Measurements from ENCODE around the gene GRIN3B.
A peak's percentile ranks its signal among the peaks of the same experiment; 100 is the strongest.
"Not testable (repeated sequence)": the region's sequence is repeated elsewhere in the genome, so short reads cannot be mapped to it uniquely, and the experiment has no call there.

The GRIN3B gene

GRCh38 chr19:1019616-1019961 lies 19.4 kb downstream of the GRIN3B start:
- DNase-seq (ENCODE audit: low read depth in 2 of 2): no peak

GRCh38 chr19:1019980-1020867 lies 20.0 kb downstream of the GRIN3B start:
- DNase-seq (ENCODE audit: low read depth in 2 of 2): no peak

DNA sequence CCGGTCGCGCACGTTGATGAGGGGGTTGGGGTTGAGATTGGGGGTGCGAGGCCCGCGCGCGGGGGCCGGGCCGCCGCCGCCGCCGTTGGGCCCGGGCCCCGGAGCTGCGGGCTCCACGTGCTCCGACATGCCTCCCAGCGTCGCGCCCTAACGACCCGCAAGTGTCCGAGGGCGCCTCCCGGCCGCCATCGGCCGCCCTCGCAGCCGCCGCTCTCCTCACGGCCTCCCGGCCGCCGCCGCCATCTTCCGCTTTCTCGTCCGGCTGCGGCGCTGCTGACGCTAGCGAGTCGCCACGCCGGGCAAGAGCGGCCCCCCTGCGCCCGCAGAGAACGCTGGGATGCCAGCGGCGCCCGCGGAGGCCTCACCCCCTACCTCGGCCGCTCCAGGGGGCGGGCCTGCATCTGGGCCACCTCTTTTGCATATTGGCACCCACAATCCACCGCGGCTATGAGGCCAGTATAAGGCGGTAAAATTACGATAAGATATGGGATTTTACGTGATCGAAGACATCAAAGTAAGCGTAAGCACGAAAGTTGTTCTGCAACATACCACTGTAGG lies 20.7 kb downstream of the GRIN3B start, which contains the start of gene TMEM259:
Gene TMEM259, minus strand, starts transcription at position 256 of the 558 bp plus-strand sequence. Its CDS starts 127 bp downstream, at position 129.
- peak; percentile 93 to 97 for DNase-seq (ENCODE audit: low read depth in 2 of 2)

DNA sequence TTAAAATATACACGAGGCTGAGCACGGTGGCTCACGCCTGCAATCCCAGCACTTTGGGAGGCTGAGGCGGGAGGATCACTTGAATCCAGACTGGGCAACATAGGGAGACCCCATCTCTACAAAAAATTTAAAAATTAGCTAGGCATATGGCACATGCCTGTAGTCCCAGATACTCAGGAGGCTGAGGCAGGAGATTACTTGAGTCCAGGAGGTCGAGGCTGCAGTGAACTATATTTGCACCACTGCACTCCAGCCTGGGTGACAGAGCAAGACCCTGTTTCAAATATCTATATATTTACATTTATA lies 23.6 kb downstream of the GRIN3B start:
- not testable (repeated sequence) for DNase-seq (ENCODE audit: low read depth in 2 of 2)

DNA sequence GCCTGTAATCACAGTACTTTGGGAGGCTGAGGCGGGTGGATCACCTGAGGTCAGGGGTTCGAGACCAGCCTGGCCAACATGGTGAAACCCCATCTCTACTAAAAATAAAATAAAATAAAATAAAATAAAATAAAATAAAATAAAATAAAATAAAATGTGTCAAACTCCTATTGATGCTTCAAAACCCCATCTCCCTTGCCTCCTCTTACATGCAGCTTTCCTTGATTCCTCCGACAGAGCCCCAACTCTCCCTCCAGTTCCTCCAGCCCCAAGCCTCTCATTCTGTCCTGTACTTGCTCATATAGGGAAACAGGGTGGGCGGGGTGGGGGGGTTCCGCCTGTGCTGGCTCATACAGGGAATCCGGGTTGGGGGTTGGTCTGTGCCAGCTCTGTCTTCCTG lies 24.9 kb downstream of the GRIN3B start:
- not testable (repeated sequence) for DNase-seq (ENCODE audit: low read depth in 2 of 2)

GRCh38 chr19:1025960-1026782 lies 26.0 kb downstream of the GRIN3B start, which contains the start of gene CNN2:
Gene CNN2 (plus strand): TSS chr19:1026608. CDS start chr19:1026662, 54 bp downstream.
- DNase-seq (ENCODE audit: low read depth in 2 of 2): no peak

DNA sequence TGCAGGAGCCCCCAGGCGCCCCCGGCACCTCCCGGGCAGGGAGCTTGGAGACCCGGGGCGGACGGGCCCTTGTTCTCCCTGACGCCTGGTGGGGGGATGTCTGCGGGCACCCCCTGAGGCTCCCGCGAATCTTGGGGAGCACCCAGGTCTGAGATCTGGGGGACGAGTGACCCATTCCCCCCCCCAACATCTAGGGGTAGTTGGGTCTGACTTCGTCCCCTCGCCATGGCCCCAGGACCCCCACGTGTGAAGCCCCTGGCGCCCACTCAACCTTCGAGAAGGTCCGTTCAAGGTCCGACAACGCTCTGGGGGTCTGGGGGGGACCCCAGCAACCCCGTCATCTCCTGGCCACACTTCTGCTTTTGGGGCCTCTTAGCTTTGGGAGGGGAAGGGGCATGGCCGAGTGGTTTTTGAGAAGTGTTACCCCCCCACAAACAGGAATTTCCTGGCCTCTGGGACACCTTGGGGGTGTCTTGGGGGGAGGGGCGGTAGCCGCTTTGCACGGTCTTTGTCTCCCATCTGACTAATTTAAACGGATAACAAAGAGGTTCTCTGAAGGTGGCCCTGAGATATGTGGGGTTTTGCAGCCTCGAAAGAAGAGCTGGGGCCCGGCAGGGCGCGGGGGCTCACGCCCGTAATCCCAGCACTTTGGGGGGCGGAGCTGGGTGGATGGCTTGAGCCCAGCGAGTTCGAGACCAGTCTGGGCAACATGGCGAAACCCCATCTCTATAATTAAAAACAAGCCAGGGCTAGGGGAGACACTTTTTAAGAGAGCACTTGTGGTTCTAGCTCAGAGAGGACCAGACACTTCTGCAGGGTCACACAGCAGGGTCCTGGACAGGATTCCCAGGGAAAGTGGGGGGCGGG lies 26.8 kb downstream of the GRIN3B start:
- DNase-seq (ENCODE audit: low read depth in 2 of 2): no peak

GRCh38 chr19:1027650-1028061 lies 27.4 kb downstream of the GRIN3B start:
- DNase-seq (ENCODE audit: low read depth in 2 of 2): no peak

GRCh38 chr19:1028062-1028926 lies 28.1 kb downstream of the GRIN3B start:
- no peak for DNase-seq (ENCODE audit: low read depth in 2 of 2)

- DNase-seq (ENCODE audit: low read depth in 2 of 2): no peak
These were observed 32.1 kb downstream of the GRIN3B start for GRCh38 chr19:1032264-1032867.

DNA sequence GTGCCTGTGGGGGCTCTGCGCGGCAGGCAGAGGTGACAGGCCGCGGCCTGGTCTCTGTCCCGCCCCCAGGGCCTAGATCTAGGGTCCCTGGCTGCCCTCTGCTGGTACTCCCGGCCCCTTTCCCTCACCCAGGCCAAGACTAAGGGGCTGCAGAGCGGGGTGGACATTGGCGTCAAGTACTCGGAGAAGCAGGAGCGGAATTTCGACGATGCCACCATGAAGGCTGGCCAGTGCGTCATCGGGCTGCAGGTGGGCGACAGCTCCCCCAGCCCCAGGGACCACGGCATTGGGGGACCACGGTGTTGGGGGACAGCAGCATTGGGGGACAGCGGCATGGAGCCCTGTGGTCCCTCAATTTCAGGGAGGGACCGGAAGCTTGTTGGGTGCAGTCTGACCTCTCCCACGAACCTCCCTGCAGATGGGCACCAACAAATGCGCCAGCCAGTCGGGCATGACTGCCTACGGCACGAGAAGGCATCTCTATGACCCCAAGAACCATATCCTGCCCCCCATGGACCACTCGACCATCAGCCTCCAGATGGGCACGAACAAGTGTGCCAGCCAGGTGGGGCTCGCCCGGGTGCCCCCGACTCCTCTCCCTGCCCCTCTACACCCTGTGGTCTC lies 35.9 kb downstream of the GRIN3B start:
- no peak for DNase-seq (ENCODE audit: low read depth in 2 of 2)

DNA sequence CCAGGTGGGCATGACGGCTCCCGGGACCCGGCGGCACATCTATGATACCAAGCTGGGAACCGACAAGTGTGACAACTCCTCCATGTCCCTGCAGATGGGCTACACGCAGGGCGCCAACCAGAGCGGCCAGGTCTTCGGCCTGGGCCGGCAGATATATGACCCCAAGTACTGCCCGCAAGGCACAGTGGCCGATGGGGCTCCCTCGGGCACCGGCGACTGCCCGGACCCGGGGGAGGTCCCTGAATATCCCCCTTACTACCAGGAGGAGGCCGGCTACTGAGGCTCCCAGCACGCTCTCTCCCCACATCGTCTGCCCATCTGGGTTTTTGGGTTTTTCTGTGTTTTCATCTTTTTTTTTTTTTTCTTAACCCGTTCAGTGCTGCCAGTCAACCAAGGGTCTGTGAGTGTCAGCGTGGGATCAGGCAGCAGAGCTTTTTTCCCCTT lies 37.4 kb downstream of the GRIN3B start:
- no peak for DNase-seq (ENCODE audit: low read depth in 2 of 2)

GRCh38 chr19:1038978-1039645 lies 38.9 kb downstream of the GRIN3B start:
- no peak for DNase-seq (ENCODE audit: low read depth in 2 of 2)

DNA sequence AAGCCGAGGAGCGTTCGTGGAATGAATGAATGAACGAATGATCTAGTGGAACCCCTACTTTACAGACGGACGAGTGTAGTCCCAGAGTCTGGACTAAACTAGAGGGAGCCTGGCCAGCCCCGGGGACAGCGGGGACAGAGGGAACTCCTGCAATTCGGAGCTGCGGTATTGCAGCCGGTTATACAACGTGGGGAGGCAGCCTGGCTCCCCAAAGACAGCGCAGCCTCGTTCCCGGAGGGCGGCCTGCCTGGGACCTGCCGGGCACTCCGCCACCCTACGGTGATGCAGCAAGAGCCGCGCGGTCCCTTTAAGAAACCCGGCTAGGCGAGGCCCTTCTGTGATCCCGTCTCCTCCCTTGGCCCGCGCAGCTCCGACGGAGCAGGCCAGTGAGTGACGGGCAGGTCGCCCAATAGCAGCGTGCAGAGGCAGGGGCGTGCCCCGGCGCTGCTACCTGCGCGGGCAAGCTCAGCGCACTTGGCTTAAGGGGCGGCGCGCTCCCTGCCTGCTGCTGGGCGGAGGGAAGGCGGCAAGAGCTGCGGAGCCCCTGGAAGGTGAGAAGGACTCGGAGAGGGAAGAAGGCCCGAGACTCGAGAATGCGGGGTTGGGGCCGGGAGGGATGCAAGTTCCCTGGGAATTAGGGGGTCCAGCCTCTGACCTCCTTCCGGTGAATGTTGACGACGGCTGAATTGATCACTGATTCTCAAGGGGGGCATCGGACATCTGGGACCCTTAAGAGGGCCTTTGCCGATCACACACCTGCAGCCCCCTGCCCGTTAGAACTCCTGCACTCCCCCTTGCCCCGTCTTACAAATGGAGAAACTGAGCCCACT lies 39.6 kb downstream of the GRIN3B start, which contains the start of gene ABCA7:
Gene ABCA7, plus strand, starts transcription at position 462 of the 830 bp plus-strand sequence. CDS start 1,255 bp downstream, outside the sequence.
- peak; percentile 99 for DNase-seq (ENCODE audit: low read depth in 2 of 2)

DNA sequence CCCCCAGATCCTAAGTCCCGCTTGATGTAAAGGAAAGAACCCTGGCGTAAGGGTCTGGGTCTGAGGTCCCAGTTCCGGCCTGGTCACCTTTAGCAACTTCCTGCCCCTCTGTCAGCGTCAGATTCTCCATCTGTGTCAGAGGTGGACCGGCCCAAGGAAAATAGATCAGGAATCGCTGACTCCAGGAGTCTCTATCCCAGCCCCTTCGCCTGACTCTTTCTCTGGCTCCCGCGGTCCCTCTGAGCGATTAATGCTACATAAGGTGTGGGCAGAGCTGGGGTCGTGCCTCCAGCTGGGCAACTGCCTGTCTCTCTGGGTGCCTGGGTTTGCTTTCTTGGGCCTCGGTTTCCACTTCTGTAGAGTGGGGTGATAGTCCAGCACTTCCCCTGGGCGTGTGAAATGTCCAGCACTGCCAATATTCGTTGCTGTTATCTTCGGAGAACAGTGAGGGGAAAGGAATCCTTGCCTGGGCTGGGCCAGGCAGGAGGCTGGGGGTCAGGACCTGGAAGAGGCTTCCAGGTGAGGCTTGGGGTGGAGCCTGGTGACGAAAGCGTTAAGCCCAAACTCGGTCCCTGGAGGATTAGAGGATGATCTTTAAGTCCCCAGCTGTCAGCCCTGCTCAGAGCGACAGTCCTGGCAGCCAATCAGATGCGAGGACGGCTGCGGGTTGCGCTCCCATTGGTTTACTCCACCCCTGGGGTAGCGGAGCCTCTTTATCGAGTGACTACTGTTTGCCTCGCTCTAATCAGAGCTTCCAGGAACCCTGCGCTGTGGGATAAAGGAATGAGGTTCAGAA lies 40.5 kb downstream of the GRIN3B start:
- peak; percentile 75 to 78 for DNase-seq (ENCODE audit: low read depth in 2 of 2)

GRCh38 chr19:1041272-1041834 lies 41.1 kb downstream of the GRIN3B start:
- no peak for DNase-seq (ENCODE audit: low read depth in 2 of 2)
